Keratinocyte (primary cell): ENCODE results near the gene PKD2.

Experiments used
- CTCF ChIP-seq, 3 experiments: IDR thresholded peaks in 1 of 3; conservative IDR thresholded peaks in 1 of 3; optimal IDR thresholded peaks in 1 of 3; 2 replicates in 2 of 3; 3 replicates in 1 of 3; pipeline versions ENCODE3 to v1.5.1; 2011; ENCODE audit warnings: low read length in 3 of 3, mild to moderate bottlenecking in 3 of 3, moderate library complexity in 2 of 3, control low read depth in 1 of 3, inconsistent platforms in 1 of 3; ENCODE audit not compliant: insufficient read depth in 2 of 3; ENCODE audit errors: extremely low read depth in 1 of 3
- EZH2 ChIP-seq: IDR thresholded peaks from one replicate; pipeline ENCODE4 v1.6.1; 2012; ENCODE audit warnings: inconsistent platforms, mild to moderate bottlenecking, low read length, moderate library complexity

- TF ChIP-seq EZH2 = no peak
- no peak for TF ChIP-seq CTCF (optimal IDR thresholded peaks at IDR 0.05 in 1 of 3, IDR thresholded peaks at IDR 0.05 in 1 of 3, conservative IDR thresholded peaks at IDR 0.05 in 1 of 3; ENCODE audit: extremely low read depth in 1 of 3, insufficient read depth in 2 of 3, low read length in 3 of 3)
Observed at GRCh38 chr4:88062311-88062710, 54.9 kb downstream of the PKD2 start.
